NT2/D1 (cell line): Measurements from ENCODE around the gene SLCO4A1.

ENCODE experiments used
- SUZ12 ChIP-seq: IDR thresholded peaks from 2 replicates; pipeline ENCODE4 v1.6.1; 2011; ENCODE audit not compliant: insufficient read length, insufficient read depth; ENCODE audit errors: extremely low read depth
- YY1 ChIP-seq: IDR thresholded peaks from 2 replicates; pipeline ENCODE4 v1.6.1; 2011; ENCODE audit not compliant: insufficient read length, insufficient read depth
- ZNF274 ChIP-seq: IDR thresholded peaks from 2 replicates; pipeline ENCODE4 v1.6.1; 2011; ENCODE audit warnings: mild to moderate bottlenecking, low read depth, low read length

GRCh38 chr20:62706344-62706743 is 64.0 kb downstream of the SLCO4A1 start:
- TF ChIP-seq ZNF274 (no peak), YY1 (no peak), SUZ12 (no peak)
